Ishikawa (cell line): ENCODE measurements around the gene AGTRAP.

Source experiments
- CEBPB ChIP-seq: IDR thresholded peaks from 2 replicates; pipeline ENCODE4 v1.6.1; 2012
- EGR1 ChIP-seq: IDR thresholded peaks from 2 replicates; pipeline ENCODE4 v1.6.1; 2012
- EP300 ChIP-seq: IDR thresholded peaks from 2 replicates; pipeline ENCODE4 v1.6.1; 2012; ENCODE audit warnings: borderline replicate concordance
- FOXM1 ChIP-seq: IDR thresholded peaks from 2 replicates; pipeline ENCODE4 v1.6.1; 2012; ENCODE audit warnings: low read depth, borderline replicate concordance
- MAX ChIP-seq: IDR thresholded peaks from 2 replicates; pipeline ENCODE4 v1.6.1; 2012
- NFIC ChIP-seq: IDR thresholded peaks from 2 replicates; pipeline ENCODE4 v1.6.1; 2012
- RAD21 ChIP-seq: IDR thresholded peaks from 2 replicates; pipeline ENCODE4 v1.6.1; 2012; ENCODE audit warnings: low read depth
- REST ChIP-seq: IDR thresholded peaks from 2 replicates; pipeline ENCODE4 v1.6.1; 2012; ENCODE audit warnings: low read depth, mild to moderate bottlenecking
- TAF1 ChIP-seq: IDR thresholded peaks from 2 replicates; pipeline ENCODE4 v1.6.1; 2012; ENCODE audit warnings: low read depth, mild to moderate bottlenecking
- TCF12 ChIP-seq: IDR thresholded peaks from 2 replicates; pipeline ENCODE4 v1.6.1; 2012; ENCODE audit warnings: low read depth
- USF1 ChIP-seq: IDR thresholded peaks from 2 replicates; pipeline ENCODE4 v1.6.1; 2012
- YY1 ChIP-seq: IDR thresholded peaks from 2 replicates; pipeline ENCODE4 v1.6.1; 2012; ENCODE audit warnings: low read depth
- ZBTB7A ChIP-seq: IDR thresholded peaks from 2 replicates; pipeline ENCODE4 v1.6.1; 2012; ENCODE audit warnings: low read depth

The AGTRAP gene

GRCh38 chr1:11719313-11720032 lies 16.5 kb upstream of the AGTRAP start:
- peak; percentile 81 for TF ChIP-seq MAX
- TF ChIP-seq RAD21: peak; percentile 98
- no peak for TF ChIP-seq NFIC

- TF ChIP-seq RAD21 (no peak), TCF12 (no peak), EGR1 (no peak), YY1 (no peak), FOXM1 (no peak)
These were observed 15.9 kb upstream of the AGTRAP start for GRCh38 chr1:11720033-11720376.

GRCh38 chr1:11720525-11720924 lies 15.4 kb upstream of the AGTRAP start:
- TF ChIP-seq CEBPB: no peak
- no peak for TF ChIP-seq USF1

- no peak for TF ChIP-seq NFIC
- no peak for TF ChIP-seq REST
- no peak for TF ChIP-seq FOXM1
- no peak for TF ChIP-seq TCF12
These were observed 14.6 kb upstream of the AGTRAP start for GRCh38 chr1:11721311-11721710.

- TF ChIP-seq MAX (no peak), RAD21 (no peak), REST (no peak), NFIC (no peak), EP300 (no peak), TCF12 (no peak)
These were observed 13.4 kb upstream of the AGTRAP start for GRCh38 chr1:11722538-11722937.

- TF ChIP-seq REST: no peak
- no peak for TF ChIP-seq MAX
- TF ChIP-seq CEBPB: no peak
These were observed 10.3 kb upstream of the AGTRAP start for GRCh38 chr1:11725616-11726015.

GRCh38 chr1:11727119-11727518 lies 8.8 kb upstream of the AGTRAP start:
- TF ChIP-seq CEBPB (no peak), TAF1 (no peak), EGR1 (no peak), FOXM1 (no peak), RAD21 (no peak), ZBTB7A (no peak), REST (no peak)
